OCI-LY1 (cell line): ENCODE results near the gene CHN2.

Source experiments
- H2AFZ ChIP-seq: fragments of 200-600 bp; sonication (generic), shearing (Covaris generic); 2 replicates; pipeline ENCODE4 v1.6.0; 2014; ENCODE audit warnings: antibody characterized with exemption, mild to moderate bottlenecking, low read length
- H3F3A ChIP-seq: fragments of 200-600 bp; sonication (generic), shearing (Covaris generic); 2 replicates; pipeline ENCODE4 v1.6.0; 2014; ENCODE audit warnings: mild to moderate bottlenecking, antibody characterized with exemption, low read length, moderate library complexity; ENCODE audit not compliant: insufficient read depth
- H3K27ac ChIP-seq: fragments of 200-600 bp; sonication (generic); 2 replicates; pipeline ENCODE4 v1.5.1; 2014; ENCODE audit warnings: low read length, mixed run types, mild to moderate bottlenecking, low read depth; ENCODE audit not compliant: poor library complexity, severe bottlenecking
- H3K27me3 ChIP-seq: fragments of 200-600 bp; sonication (generic); 2 replicates; pipeline ENCODE4 v1.6.0; 2014; ENCODE audit warnings: antibody characterized with exemption, mild to moderate bottlenecking, low read length, moderate library complexity; ENCODE audit not compliant: insufficient read depth
- H3K36me3 ChIP-seq: fragments of 200-600 bp; sonication (generic); 2 replicates; pipeline ENCODE4 v1.6.1; 2014; ENCODE audit warnings: mild to moderate bottlenecking, antibody characterized with exemption, low read length, moderate library complexity, mixed read lengths; ENCODE audit not compliant: insufficient read depth
- H3K4me1 ChIP-seq: fragments of 200-600 bp; sonication (generic); 2 replicates; pipeline ENCODE4 v1.5.1; 2014; ENCODE audit warnings: mild to moderate bottlenecking, low read length, moderate library complexity; ENCODE audit not compliant: insufficient read depth, severe bottlenecking
- H3K4me2 ChIP-seq: fragments of 200-600 bp; sonication (generic), shearing (Covaris generic); 2 replicates; pipeline ENCODE4 v1.6.1; 2014; ENCODE audit warnings: low read length
- H3K4me3 ChIP-seq: fragments of 200-600 bp; sonication (generic); 2 replicates; pipeline ENCODE4 v1.5.1; 2014; ENCODE audit warnings: low read length, low read depth, mild to moderate bottlenecking, mixed read lengths; ENCODE audit not compliant: poor library complexity, severe bottlenecking
- H3K79me2 ChIP-seq: fragments of 200-600 bp; shearing (Covaris generic); 2 replicates; pipeline ENCODE4 v1.6.1; 2016; ENCODE audit warnings: mixed run types, low read length, mixed read lengths; ENCODE audit not compliant: insufficient read depth
- H3K9ac ChIP-seq: fragments of 200-600 bp; sonication (generic), shearing (Covaris generic); 2 replicates; pipeline ENCODE4 v1.6.1; 2014; ENCODE audit warnings: mild to moderate bottlenecking, low read length, mixed read lengths
- H3K9me2 ChIP-seq: fragments of 200-600 bp; sonication (generic), shearing (Covaris generic); 2 replicates; pipeline ENCODE4 v1.6.1; 2014; ENCODE audit warnings: low read depth, mild to moderate bottlenecking, low read length, mixed read lengths
- H3K9me3 ChIP-seq: fragments of 200-600 bp; shearing (Covaris generic); 2 replicates; pipeline ENCODE4 v1.6.1; 2014; ENCODE audit warnings: low read length, mixed read lengths
- H4K20me1 ChIP-seq: fragments of 200-600 bp; sonication (generic), shearing (Covaris generic); 2 replicates; pipeline ENCODE4 v1.6.0; 2016; ENCODE audit warnings: mild to moderate bottlenecking, low read length; ENCODE audit not compliant: insufficient read depth
- CTCF ChIP-seq: fragments of 200-600 bp; sonication (generic), shearing (Covaris generic); IDR thresholded peaks from 2 replicates; pipeline ENCODE4 v1.5.1; 2017; ENCODE audit warnings: mild to moderate bottlenecking, antibody characterized with exemption, low read length, moderate library complexity, mixed read lengths
- EZH2 ChIP-seq: fragments of 200-600 bp; sonication (generic), shearing (Covaris generic); IDR thresholded peaks from 2 replicates; pipeline ENCODE4 v1.8.0; 2017; ENCODE audit warnings: borderline replicate concordance, mixed run types, mild to moderate bottlenecking, antibody characterized with exemption, low read length, moderate library complexity, mixed read lengths

Gene CHN2

GRCh38 chr7:29332042-29332811 is 137.7 kb downstream of the CHN2 start:
- Histone ChIP-seq H3K9me3 (no peaks in the 10 kb centered on the region), H3K27me3 (0 out of 2 replicates have a peak, but pooled peaks cover 3% of the 10 kb centered on the region), H3K9me2 (no peaks in the 10 kb centered on the region), H3K9ac (no peak overlapping the region), H3F3A (no peaks in the 10 kb centered on the region), H3K27ac (no peak overlapping the region), H3K4me3 (no peak overlapping the region), H2AFZ (no peak overlapping the region), H4K20me1 (no peaks in the 10 kb centered on the region), H3K4me2 (no peak overlapping the region), H3K36me3 (no peaks in the 10 kb centered on the region), H3K79me2 (no peaks in the 10 kb centered on the region), H3K4me1 (no peaks in the 10 kb centered on the region)
- TF ChIP-seq CTCF (no peak), EZH2 (no peak)

GRCh38 chr7:29332875-29333855 is 138.6 kb downstream of the CHN2 start:
- Histone ChIP-seq H3K79me2 (no peaks in the 10 kb centered on the region), H4K20me1 (no peaks in the 10 kb centered on the region), H3K36me3 (no peaks in the 10 kb centered on the region), H3K27me3 (0 out of 2 replicates have a peak, but pooled peaks cover 3% of the 10 kb centered on the region), H3K4me3 (no peak overlapping the region), H2AFZ (no peak overlapping the region), H3K4me1 (no peaks in the 10 kb centered on the region), H3F3A (no peaks in the 10 kb centered on the region), H3K27ac (no peak overlapping the region), H3K9me2 (no peaks in the 10 kb centered on the region), H3K9me3 (no peaks in the 10 kb centered on the region), H3K9ac (no peak overlapping the region), H3K4me2 (no peak overlapping the region)
- TF ChIP-seq CTCF (no peak), EZH2 (no peak)

GRCh38 chr7:29335188-29336083 is 140.9 kb downstream of the CHN2 start:
- Histone ChIP-seq H3K4me1 (no peaks in the 10 kb centered on the region), H3K27ac (no peak overlapping the region), H3K4me2 (no peak overlapping the region), H3K79me2 (no peaks in the 10 kb centered on the region), H3K9ac (no peak overlapping the region), H3K27me3 (0 out of 2 replicates have a peak, but pooled peaks cover 3% of the 10 kb centered on the region), H3K9me2 (no peaks in the 10 kb centered on the region), H3K9me3 (no peaks in the 10 kb centered on the region), H4K20me1 (no peaks in the 10 kb centered on the region), H3K4me3 (no peak overlapping the region), H3F3A (no peaks in the 10 kb centered on the region), H2AFZ (no peak overlapping the region), H3K36me3 (no peaks in the 10 kb centered on the region)
- no peak for TF ChIP-seq EZH2
- TF ChIP-seq CTCF = no peak
